ENCODE data around the gene PLIN5. TPM values are rescaled to one million over a fixed set of nuclear protein-coding genes. Genes with fewer than 3 reads are reported as not detected.
"Not testable (repeated sequence)": the region's sequence is repeated elsewhere in the genome, so short reads cannot be mapped to it uniquely, and the experiment has no call there.

Gene PLIN5
- total RNA-seq, 1 experiment from 2014 or later: not detected

DNA sequence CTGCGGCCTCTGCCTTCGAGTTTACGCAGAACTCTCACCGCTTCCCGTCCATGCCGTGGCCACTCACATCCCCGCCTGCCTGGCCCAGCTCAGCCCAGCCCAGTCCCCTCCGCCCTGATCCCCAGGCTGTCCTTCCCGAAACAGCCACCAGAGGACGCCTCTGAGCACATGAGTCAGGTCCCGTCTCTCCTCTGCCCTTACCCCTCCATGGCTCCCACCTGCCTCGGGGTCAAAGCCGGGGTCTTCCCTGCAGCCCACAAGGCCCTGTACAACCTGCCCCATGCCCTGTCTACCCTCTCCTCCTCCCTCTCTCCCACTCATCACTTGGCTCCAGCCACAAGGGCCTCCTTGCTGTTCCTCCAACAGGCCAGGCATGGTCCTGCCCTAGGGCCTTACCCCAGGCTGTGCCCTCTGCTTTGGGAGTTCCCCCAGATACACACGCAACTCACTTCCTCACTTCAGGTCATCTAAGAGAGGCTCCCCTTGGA is 32.6 kb upstream of the PLIN5 start:
- DNase-seq (ENCODE audit: low read depth): no peak

DNA sequence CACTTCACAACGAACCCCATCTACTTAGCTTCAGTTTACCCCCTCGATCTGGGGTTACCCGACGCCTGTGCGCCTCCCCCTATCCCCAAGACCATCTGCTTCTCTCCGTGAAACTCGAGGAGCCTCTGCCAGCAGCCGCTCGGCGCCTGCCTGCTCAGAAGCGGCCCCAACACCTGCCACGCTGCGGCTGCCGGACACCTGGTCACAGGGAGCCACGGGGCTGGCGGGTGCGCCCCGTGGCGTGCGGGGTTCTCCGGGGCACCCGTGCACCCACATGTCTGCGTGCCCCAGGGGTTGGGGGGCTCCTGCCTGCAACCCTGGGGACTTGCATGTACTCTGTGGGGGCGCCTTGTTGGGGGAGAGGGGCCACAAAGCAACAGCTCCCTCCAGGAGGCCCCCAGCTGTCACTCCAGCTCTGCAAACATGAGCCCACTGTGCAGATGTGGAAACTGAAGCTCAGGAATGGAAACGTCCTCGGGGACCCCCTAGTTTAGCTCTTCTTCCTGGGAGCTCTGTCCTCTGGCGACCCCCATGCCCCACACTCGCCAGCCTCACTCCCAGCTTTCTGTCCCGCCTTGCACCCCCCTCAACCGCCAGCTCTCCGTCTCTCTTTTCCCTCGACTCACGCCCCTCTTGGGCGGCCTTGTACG is 31.5 kb upstream of the PLIN5 start:
- DNase-seq (ENCODE audit: low read depth): no peak

DNA sequence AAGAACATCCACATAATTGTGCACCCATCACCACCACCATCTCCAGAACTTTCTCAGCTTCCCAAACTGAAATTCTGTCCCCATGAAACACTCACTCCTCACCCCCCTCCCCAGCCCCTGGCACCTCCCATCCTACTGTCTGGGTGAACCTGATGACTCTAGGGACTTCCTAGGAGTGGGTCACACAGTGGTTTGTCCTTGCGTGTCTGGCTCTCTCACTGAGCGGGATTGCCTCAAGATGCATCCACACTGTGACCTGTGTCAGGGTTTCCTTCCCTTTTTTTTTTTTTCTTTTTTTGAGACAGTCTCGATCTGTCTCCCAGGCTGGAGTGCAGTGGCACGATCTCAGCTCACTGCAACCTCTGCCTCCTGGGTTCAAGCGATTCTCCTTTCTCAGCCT is 28.5 kb upstream of the PLIN5 start:
- DNase-seq (ENCODE audit: low read depth): not testable (repeated sequence)

DNA sequence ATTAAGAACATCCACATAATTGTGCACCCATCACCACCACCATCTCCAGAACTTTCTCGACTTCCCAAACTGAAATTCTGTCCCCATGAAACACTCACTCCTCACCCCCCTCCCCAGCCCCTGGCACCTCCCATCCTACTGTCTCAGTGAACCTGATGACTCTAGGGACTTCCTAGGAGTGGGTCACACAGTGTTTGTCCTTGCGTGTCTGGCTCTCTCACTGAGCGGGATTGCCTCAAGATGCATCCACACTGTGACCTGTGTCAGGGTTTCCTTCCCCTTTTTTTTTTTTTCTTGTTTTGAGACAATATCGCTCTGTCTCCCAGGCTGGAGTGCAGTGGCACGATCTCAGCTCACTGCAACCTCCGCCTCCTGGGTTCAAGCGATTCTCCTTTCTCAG is 27.1 kb upstream of the PLIN5 start:
- not testable (repeated sequence) for DNase-seq (ENCODE audit: low read depth)

DNA sequence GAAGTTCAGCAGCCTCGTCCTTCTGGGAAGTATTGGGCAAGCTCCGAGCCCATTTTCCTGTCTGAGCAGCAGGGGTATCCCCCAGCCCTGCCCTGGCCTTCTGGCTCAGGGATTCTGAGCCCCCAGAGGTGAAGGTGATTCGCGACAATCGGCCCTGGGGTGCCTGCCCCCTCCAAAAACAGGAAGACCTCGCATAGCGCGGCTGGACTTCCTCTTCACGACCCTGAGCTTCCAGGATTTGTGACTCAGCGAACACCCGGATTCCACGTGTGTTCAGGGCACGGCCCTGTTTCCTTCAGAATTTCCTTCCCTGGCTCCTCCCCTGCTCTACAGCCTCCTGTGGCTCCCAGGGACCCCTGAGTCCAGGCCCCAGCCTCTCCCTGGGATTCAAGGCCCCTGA is 24.5 kb upstream of the PLIN5 start, which contains the start of gene SEMA6B:
Gene SEMA6B, minus strand, starts transcription at position 116 of the 400 bp plus-strand sequence. CDS start 1,227 bp downstream, outside the sequence.
- no peak for DNase-seq (ENCODE audit: low read depth)

DNA sequence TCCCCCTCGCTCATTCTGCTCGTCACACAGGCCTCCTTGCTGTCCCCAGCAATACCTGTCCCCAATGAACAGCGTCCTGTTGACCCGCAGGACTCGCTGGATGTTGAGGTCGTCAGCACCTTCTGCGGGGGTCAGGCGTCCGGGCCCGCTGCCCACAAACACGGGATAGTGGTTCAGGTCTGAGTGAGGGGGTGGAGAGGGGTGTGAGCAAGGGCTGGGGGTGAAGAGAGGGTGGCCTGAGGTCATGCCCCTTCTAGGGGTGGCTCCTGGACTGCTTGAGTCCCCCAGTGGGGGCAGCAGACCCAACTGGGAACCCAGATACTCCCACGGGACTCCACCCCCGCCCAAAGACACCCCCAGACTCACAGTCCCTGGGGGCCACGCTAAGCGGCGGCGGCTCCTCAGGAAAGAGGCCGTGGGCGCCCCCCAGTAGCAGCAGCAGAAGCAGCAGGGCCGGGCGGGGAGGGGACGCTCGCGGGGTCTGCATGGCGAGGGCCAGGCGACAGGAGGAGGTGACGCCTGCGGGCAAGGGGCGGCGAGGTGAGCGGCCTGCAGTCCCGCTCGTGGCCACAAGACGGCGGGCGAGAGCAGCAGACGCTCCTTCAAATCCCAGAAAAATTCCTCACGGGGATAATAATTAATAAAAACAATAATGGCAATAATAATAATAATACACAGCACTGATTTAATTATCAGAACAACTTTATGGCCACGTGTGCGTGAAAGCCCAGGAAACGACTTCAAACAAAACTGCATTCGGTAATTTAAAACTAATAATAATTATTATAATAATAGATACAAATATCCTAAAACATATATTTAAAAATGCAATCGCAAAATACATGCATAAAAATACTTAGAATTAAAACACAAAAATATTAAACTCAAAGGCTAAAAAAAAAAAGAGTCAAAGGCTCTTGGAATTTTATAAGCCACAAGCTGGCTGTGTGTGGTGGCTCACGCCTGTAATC is 23.2 kb upstream of the PLIN5 start:
- DNase-seq (ENCODE audit: low read depth): no peak

DNA sequence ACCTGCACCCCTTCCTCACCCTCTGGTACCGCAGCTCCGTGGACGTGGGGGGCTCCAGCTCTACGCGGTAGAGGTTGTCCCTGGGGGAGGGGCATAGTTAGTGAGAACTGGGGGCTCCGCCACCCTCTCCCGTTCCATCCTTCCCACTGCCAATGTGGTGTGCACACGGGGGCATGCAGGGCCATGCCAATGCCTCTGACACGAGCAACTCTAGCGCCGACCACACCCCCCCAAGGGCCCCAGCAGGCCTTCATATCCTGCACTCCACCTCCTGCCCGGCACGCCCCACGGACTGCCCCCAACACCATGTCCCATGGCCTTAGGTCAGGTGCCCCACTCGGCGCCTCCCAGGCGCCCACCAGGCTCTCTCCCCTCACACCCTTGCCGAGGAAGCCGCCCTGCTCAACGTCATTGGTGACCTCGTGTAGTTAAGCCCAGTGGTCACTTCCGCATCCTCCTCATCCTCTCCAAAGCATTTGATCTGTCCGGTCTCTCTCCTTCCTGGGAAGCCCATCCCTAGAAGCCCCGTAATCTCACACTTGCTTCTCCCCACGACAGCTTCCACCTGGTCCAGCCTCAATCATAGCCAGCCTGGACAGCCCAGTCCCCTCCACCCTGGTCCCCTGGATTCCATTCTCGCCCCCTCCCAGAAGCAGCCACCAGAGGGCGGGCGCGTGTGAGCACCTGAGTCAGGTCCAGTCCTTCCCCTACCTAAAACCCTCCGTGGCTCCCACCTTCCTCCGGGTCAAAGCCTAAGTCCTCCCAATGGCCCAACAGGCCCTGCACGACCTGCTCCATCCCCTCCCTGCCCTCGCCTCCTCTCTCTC is 22.3 kb upstream of the PLIN5 start:
- DNase-seq (ENCODE audit: low read depth): no peak

DNA sequence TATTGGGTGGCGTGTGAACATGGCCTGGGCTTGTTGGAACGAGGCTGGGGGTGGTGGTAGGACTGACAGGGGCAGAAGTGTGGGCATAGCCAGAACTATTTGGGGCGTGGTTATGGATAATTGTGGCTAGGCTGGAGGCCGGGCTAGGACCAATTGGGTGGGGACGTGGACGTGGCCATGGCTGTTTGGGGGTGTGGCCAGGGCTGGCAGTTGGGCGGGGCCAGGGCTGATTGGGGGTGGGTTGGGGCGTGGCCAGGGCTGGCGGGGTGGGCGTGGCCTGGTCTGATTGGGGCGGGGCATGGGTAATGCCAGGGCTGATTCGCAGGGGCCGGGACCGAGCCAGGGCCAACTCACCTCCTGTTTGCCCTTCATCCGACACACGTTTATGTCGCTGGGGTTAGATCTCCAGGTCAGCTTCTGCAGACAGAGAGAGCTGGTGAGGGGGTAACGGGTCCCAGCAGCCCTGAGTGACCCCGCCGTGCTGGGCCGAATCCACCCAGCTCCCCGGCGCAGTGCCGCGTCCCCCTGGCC is 21.6 kb upstream of the PLIN5 start:
- DNase-seq (ENCODE audit: low read depth): peak; percentile 36

DNA sequence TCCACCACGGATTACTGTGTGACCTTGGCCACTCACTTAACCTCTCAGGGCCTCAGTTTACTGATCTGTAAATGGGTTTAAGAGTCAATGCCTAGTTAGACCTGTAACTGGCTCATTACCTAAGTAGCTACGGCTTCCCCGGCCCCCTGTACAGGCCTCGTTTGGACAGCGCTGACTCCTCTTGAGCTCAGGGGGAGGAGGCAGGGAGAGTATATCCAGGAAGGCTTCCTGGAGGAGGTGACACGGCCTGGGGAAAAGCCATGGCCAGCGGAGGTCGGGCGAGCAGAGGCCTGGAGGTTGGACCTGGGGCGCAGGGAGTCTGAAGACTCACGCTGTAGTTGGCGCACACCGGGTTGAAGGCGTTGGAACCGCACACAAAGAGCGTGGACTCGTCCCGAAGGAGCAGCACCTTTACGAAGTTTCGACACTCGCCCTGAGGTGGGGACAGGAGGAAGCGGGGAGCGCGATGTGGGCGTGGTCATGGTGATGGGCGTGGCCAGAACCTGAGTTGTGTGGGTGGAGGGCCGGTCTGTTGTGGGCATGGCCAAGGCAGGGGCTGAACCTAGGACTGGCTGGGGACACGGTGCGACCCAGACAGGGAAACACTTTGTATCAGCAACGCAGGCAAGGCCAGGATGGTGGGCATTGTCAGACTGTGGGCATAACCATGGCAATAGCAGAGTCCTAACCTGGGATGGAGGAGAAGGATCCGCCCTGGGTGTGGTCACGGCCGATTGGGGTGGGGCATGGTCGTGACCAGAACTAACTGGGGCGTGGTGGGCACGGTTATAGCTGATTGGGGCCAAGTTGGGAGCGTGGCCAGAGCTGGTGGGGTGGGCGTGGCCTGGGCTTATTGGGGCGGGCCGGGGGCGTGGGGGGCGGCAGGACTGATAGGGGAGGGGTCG is 20.9 kb upstream of the PLIN5 start:
- no peak for DNase-seq (ENCODE audit: low read depth)

DNA sequence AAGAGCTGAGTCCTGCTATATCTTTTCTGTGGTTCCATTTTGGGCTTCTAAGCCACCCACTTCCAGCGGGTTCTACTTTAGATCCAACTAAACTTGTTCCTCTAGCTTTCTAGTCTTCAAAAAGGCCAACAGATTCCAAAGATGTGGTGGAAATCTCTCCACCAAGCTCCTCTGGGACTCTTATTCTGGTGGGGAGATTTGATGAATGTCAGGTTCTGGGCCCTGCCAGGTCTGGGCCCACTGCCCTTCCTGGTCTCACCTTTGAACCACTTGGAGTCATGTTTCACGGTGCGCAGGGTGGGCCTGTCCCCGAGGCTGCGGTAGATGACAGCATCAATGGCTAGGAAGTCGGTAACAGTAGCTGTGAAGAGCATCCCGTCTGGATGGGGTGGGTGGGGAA is 19.7 kb upstream of the PLIN5 start:
- DNase-seq (ENCODE audit: low read depth): no peak

DNA sequence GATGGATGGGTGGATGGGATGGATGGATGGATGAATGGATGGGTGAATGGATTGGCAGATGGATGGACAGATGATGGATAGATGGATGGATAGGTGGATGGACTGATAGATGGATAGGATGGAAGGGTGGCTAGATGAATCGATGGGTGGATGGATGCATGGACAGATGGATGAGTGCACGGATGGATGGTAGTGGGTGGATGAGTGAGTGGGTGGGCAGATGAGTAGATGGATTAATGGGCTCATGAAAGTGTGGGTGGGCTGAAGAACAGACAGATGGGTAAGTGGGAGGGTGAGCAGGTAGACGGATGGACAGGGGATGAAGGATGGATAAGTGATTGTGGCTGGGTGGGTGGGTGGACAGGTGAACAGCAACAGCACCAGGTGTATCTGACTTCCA is 18.8 kb upstream of the PLIN5 start:
- no peak for DNase-seq (ENCODE audit: low read depth)

DNA sequence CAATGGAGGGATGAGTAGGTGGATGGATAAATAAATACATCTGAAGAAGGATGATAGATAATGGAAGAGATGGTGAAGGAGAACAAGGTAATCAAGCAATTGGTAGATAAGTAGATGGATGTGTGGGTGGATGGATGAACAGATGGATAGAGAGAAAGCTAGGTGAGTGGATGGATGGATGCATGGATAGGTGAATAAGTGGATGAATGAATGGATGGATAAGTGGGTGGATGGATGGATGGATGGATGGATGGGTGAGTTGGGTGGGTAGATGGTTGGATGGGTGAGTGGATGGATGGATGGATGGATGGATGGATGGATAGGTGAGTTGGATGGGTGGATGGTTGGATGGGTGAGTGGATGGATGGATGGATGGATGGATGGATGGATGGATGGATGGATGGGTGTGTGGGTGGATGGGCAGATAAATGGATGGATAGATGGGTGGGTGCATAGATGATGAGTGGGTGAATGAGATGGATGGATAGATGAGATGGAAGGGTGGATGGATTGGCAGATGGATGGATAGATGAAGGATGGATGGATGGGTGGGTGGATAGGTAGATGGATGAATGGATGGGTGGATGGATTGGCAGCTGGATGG is 18.2 kb upstream of the PLIN5 start:
- no peak for DNase-seq (ENCODE audit: low read depth)

DNA sequence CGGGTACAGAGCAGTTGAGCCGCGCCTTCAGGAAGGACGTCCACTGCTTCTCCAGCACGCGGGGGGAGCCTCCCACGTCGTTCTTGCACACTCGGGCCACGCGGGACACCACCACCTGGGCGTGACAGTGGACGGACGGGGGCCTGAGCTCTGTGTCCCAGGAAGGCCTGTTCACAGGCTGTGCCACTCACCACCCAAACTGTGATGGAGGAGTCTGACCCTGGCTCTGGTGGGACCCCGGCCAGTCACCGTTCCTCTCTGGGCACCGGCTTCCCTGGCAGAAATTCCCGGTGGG is 17.4 kb upstream of the PLIN5 start:
- DNase-seq (ENCODE audit: low read depth): no peak

DNA sequence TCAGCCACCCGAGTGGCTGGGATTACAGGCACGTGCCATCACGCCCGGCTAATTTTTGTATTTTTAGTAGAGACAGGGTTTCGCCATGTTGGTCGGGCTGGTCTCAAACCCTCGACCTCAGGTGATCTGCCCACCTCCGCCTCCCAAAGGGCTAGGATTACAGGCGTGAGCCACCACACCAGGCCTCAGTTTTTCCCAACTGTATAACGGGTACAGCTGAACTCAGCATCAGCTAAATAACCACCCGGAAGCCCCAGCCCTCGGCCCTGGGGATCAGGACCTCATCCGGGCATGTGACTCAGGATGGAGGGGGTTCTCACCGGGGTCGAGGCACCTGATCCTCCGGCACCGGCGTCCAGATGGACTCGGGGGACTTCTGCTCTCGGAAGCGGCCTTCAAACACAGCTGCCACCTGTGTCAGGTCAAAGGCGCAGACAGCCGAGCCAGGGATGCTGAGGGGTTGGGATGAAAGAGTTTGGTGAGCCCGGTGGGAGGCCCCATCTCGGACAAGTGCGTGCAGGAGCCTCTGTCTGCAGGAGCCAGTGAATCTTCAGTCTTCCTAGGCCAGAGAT is 15.5 kb upstream of the PLIN5 start:
- DNase-seq (ENCODE audit: low read depth): no peak

DNA sequence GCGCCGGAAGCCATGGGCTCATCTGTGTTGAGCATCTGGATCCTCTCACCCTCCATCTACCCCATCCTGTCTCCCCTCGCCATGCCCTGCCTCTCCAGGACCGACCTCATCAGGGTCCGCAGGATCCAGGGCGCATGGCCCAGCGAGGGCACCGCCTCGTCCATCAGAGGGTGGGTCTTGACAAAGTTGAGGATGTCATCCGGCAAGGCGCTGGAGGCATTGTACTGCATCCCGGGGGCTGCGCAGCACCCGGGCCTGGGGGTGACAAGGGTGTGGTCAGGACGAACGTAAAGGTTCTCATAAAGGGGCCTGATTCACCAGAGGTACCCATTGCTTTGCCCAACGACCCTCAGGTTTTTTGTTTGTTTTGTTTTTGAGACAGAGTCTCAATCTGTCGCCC is 15.0 kb upstream of the PLIN5 start:
- no peak for DNase-seq (ENCODE audit: low read depth)

DNA sequence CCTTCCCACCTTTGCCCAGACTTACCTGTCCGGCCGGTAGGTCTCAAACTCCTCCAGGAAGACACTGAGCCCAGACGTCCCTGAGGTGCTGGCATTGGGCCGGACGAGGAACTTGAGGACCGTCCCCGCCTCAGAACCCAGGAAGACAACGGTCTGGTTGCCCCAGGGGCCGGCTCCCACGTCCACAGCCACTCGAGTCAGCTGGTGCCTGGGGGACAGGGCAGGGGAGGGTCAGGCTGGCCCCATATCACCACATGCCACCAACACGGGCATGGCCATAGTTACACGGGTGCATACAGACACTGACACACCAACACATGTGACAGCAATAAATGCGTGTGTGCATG is 13.2 kb upstream of the PLIN5 start:
- DNase-seq (ENCODE audit: low read depth): no peak

DNA sequence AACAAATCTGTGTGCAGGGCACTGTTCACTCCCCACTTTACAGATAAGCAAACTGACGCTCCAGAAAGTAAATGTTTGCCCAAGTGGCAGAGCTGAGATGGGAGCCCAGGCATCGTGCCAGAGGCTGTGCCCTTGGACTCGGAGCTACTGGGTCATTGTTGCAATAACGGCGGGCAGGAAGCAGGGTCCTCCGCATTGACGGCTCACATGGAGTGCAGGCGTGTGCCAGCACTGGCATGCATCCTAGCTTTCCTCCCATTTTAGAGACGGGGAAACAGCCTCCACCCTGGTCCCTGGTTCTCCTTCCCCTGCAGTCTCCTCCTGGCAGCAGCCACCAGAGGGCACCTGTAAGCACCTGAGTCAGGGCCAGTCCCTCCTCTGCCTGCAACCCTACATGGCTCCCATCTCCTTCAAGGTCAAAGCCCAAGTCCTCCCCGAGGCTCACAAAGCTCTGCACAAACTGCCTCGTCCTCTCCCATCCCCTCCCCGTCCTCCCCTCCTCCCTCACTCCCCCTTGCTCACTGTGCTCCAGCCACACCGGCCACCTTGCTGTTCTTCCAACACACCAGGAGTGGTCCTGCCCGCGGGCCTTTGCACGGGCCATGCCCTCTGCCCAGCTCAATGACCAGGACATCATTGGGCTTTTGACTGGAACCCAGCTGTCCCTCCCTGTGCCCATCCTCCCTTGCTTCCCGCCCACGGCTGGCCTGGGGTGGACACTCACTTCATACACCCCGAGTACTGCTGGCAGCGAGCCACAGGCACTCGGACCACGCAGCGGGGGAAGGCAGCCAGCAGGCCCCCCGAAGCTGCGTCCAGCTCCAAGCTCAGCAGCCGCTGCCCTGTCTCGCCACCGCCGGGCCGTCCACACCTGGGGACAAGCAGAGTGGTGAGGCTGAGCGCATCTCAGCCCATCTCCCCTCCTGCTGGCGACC is 12.5 kb upstream of the PLIN5 start:
- no peak for DNase-seq (ENCODE audit: low read depth)

DNA sequence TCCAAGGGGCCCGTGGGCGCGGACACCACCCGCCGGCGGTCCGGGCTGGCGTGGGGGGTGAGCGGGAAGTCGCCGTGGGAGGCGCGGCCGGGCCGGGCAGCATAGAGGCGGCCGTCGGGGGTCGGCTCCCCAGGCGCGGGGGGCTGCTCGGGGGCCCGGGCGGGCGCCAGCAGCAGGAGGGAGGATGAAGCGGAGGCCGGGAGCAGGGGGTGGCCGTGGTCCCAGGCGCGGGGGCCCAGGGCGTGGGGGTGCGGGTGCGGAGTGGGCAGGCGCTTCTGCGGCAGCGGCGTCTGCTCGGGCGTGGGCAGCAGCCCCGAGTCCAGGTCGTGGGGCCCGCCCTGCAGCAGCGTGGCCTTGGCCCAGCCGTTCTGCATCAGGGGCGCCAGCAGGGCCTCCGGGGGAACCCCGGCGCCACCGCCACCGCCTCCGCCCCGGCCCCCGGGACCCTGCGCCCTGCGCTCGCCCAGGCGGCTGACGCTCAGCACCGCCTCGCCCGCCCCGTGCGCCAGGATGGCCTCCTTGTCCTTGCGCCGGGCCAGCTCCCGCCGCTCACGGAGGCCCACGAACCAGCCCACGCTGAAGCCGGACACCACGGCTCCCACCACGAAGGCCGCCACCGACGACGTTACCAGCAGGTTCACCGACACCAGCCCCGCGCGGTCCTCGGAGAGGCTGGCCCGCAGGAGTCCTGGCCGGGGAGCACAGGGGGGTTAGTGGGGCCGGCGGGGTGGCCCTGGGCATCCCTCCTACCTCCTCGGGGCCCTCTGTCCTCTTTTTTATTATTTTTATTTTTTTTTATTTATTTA is 9.0 kb upstream of the PLIN5 start:
- no peak for DNase-seq (ENCODE audit: low read depth)

Measured in RPMI7951 (cell line).